ENCODE data around the gene EBF3.

The EBF3 gene

DNA sequence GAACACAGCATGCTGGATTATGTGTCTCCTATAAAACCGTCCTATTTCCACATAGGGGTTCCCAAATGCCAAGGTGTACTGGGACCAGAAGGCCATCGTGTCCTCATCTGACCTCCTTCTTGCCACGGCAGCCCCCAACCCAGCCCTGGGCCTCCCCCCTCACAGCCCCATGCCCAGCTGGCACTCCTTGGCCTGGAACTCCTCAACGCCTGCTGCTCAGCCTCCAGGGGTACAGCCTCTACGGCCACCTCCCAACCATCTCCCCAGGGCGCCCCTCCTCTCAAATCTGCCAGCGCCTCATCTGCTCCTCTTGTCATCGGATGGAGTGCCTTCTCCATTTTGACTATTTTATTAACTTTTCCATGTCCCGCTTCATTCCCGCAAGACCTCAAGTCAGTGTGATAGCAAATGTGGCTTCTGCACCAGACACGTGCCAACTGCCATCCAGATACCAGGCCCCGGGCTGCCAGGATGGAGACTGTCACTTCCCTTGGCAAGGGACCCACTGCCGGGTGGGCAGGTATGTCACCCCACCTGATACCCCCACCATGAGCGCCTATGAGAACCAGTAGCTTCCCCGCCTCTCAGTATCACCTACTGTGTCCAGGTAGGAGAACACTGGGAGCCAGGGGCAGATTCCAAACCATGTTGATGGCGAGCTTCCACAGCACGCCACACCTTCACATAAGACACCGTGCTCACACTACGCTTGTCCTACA lies 106.7 kb downstream of the EBF3 start:
- Histone ChIP-seq H3K27me3 (ENCODE audit: insufficient read depth, poor library complexity, severe bottlenecking) (no peaks in the 10 kb centered on the region), H3K4me1 (ENCODE audit: insufficient read depth, poor library complexity, severe bottlenecking) (no peaks in the 10 kb centered on the region), H3K27ac (ENCODE audit: poor library complexity, severe bottlenecking) (no peak overlapping the region), H3K9me3 (ENCODE audit: severe bottlenecking) (no peaks in the 10 kb centered on the region), H3K36me3 (ENCODE audit: low read depth) (no peaks in the 10 kb centered on the region), H3K4me3 (ENCODE audit: severe bottlenecking) (no peak overlapping the region)
- TF ChIP-seq, protein P1, sequence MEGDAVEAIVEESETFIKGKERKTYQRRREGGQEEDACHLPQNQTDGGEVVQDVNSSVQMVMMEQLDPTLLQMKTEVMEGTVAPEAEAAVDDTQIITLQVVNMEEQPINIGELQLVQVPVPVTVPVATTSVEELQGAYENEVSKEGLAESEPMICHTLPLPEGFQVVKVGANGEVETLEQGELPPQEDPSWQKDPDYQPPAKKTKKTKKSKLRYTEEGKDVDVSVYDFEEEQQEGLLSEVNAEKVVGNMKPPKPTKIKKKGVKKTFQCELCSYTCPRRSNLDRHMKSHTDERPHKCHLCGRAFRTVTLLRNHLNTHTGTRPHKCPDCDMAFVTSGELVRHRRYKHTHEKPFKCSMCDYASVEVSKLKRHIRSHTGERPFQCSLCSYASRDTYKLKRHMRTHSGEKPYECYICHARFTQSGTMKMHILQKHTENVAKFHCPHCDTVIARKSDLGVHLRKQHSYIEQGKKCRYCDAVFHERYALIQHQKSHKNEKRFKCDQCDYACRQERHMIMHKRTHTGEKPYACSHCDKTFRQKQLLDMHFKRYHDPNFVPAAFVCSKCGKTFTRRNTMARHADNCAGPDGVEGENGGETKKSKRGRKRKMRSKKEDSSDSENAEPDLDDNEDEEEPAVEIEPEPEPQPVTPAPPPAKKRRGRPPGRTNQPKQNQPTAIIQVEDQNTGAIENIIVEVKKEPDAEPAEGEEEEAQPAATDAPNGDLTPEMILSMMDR (IDR thresholded peaks at IDR 0.05; ENCODE audit: poor library complexity, severe bottlenecking): no peak
- ATAC-seq (ENCODE audit: low read depth) (no peak), DNase-seq (ENCODE audit: low spot score) (no peak)

DNA sequence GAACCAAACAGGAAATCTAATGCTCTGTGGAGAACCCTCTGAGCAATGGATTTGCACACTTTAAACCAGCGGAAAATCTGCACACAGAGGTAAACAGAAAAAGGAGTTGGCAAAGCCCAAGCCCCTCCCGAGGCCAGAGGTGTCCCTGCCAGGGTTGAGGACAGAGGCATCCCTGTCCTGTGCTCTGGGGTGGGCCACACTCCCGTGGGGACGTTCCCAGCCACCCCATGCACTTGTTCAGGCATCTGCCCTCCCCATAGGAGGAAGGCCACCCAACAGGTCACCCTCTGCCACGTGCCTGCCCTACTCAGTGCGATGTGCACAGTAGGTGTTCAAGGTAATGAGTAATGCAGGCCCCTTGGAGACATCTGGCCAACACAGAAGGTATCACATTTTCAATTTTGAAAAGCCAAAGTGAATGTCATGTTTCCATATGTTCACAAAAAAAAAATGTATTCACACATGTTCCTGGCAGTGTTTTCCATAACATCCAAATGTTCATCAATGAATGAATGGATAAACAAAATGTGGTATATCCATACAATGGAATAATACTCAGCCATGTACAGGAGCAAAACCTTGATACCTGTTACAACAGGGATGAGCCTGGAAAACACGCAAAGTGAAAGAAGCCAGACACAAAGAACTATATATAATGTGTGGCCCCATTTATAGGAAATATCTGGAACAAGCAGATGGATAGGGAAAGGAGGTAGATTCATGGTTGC lies 108.1 kb downstream of the EBF3 start:
- TF ChIP-seq, protein P1 (IDR thresholded peaks at IDR 0.05; ENCODE audit: poor library complexity, severe bottlenecking): no peak
- no peaks in the 10 kb centered on the region for H3K4me1 ChIP-seq (ENCODE audit: insufficient read depth, poor library complexity, severe bottlenecking)
- no peaks in the 10 kb centered on the region for H3K36me3 ChIP-seq (ENCODE audit: low read depth)
- H3K27me3 ChIP-seq (ENCODE audit: insufficient read depth, poor library complexity, severe bottlenecking): no peaks in the 10 kb centered on the region
- no peaks in the 10 kb centered on the region for H3K9me3 ChIP-seq (ENCODE audit: severe bottlenecking)
- DNase-seq (ENCODE audit: low spot score): no peak
- H3K4me3 ChIP-seq (ENCODE audit: severe bottlenecking): no peak overlapping the region
- H3K27ac ChIP-seq (ENCODE audit: poor library complexity, severe bottlenecking): no peak overlapping the region
- ATAC-seq (ENCODE audit: low read depth): no peak

DNA sequence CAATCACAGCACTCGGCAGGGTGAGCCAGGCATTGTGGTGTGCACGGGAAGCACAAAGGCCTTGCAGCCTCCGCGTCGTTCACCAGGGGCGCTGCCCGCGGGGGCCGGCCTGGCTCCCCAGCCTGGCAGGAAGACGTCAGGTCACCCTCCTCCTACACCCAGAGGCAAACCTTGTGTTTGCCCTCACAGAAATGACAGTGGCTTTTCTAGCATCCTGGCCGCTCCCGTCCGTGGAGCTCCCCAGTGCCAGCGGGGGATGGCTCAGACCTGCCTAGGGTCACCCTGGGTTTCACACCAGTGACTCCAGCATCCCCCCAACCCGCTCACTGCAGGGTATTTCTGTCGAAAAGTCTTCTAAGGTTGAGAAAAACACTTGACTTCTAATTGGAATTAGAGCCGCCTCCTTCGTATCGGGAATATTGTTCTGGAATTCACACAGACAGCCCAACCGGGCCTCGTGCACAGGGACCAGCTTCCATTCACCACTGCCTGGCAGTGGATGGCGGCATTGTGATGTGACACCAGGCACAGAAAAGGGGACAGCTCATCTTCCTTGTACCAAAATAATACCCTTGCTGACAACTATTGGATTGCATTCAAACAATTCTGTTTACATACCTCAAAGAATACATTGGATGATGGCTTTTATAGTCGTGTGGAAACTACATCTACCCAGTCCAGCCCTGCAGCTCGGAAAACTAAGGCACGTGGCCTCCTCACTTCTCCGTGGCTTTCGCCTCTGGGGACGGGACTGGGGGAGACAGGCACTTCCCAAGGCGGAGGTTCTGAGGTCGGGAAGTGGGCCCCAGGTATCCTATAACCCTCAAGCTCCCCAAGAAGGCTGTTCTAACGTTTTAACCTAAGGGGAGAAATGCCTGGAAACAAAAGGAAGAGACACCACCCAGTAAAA lies 109.0 kb downstream of the EBF3 start:
- TF ChIP-seq, protein P1 (IDR thresholded peaks at IDR 0.05; ENCODE audit: poor library complexity, severe bottlenecking): no peak
- Histone ChIP-seq H3K9me3 (ENCODE audit: severe bottlenecking) (no peaks in the 10 kb centered on the region), H3K27ac (ENCODE audit: poor library complexity, severe bottlenecking) (no peak overlapping the region), H3K4me3 (ENCODE audit: severe bottlenecking) (no peak overlapping the region), H3K4me1 (ENCODE audit: insufficient read depth, poor library complexity, severe bottlenecking) (no peaks in the 10 kb centered on the region), H3K36me3 (ENCODE audit: low read depth) (no peaks in the 10 kb centered on the region), H3K27me3 (ENCODE audit: insufficient read depth, poor library complexity, severe bottlenecking) (no peaks in the 10 kb centered on the region)
- DNase-seq (ENCODE audit: low spot score): no peak
- no peak for ATAC-seq (ENCODE audit: low read depth)

DNA sequence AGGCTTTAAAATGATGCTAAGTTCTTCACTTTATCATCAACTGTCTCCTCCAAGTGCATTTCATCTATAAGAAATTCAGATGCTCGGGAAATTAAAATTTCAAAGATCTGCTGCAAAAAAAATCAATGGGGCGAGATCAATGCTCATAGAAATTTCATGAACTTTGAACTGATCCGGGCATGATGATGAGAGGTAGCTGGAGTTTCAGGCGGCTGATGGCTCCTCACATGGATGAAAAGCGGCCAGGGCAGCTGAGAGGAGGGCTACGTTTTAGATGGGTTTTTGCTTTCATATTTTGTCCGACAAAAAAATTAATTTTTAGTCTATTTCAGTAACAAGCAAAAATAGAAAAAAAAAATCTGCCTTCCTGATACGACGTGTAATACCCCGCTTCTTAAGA lies 109.9 kb downstream of the EBF3 start:
- H3K27me3 ChIP-seq (ENCODE audit: insufficient read depth, poor library complexity, severe bottlenecking): no peaks in the 10 kb centered on the region
- no peaks in the 10 kb centered on the region for H3K4me1 ChIP-seq (ENCODE audit: insufficient read depth, poor library complexity, severe bottlenecking)
- ATAC-seq (ENCODE audit: low read depth): no peak
- no peak overlapping the region for H3K4me3 ChIP-seq (ENCODE audit: severe bottlenecking)
- no peak for DNase-seq (ENCODE audit: low spot score)
- no peaks in the 10 kb centered on the region for H3K36me3 ChIP-seq (ENCODE audit: low read depth)
- TF ChIP-seq, protein P1 (IDR thresholded peaks at IDR 0.05; ENCODE audit: poor library complexity, severe bottlenecking): no peak
- H3K27ac ChIP-seq (ENCODE audit: poor library complexity, severe bottlenecking): no peak overlapping the region
- no peaks in the 10 kb centered on the region for H3K9me3 ChIP-seq (ENCODE audit: severe bottlenecking)

All from RWPE2 (cell line).